GM04504 (cell line): Measurements from ENCODE around the gene PHF2.

Experiments used
- DNase-seq: peaks from one replicate; pipeline ENCODE4 v3.0.0-alpha.2; 2012; ENCODE audit warnings: low read depth

The PHF2 gene

GRCh38 chr9:93701494-93702218, 125.3 kb downstream of the PHF2 start:
- DNase-seq, result no peak

GRCh38 chr9:93702261-93702660, 125.9 kb downstream of the PHF2 start:
- DNase-seq, result no peak

- DNase-seq, result no peak
These were observed 132.1 kb downstream of the PHF2 start for GRCh38 chr9:93708289-93708986.

GRCh38 chr9:93708987-93709302, 132.6 kb downstream of the PHF2 start:
- DNase-seq, result no peak

GRCh38 chr9:93709600-93710369, 133.4 kb downstream of the PHF2 start:
- no peak for DNase-seq

GRCh38 chr9:93710370-93710723, 134.0 kb downstream of the PHF2 start:
- no peak for DNase-seq

GRCh38 chr9:93711002-93711401, 134.6 kb downstream of the PHF2 start:
- no peak for DNase-seq

GRCh38 chr9:93712896-93713295, 136.5 kb downstream of the PHF2 start:
- no peak for DNase-seq

GRCh38 chr9:93713716-93714115, 137.3 kb downstream of the PHF2 start:
- DNase-seq, result no peak

GRCh38 chr9:93721417-93721965, 145.1 kb downstream of the PHF2 start:
- DNase-seq, result no peak

GRCh38 chr9:93724852-93725251, 148.5 kb downstream of the PHF2 start:
- DNase-seq, result no peak

- no peak for DNase-seq
These were observed 149.0 kb downstream of the PHF2 start for GRCh38 chr9:93725382-93725781.

- DNase-seq, result no peak
These were observed 149.8 kb downstream of the PHF2 start for GRCh38 chr9:93726147-93726546.
